H9 (cell line): ENCODE results near the gene NOSIP. TPM values are rescaled to one million over a fixed set of nuclear protein-coding genes. Genes with fewer than 3 reads are reported as not detected.

ENCODE experiments used
- DNase-seq: peaks from one replicate; pipeline ENCODE4 v3.0.0-alpha.2; 2017
- H2AFZ ChIP-seq: one replicate; pipeline ENCODE4 v1.6.1; 2013; ENCODE audit warnings: mild to moderate bottlenecking, low read length, control low read depth, moderate library complexity
- H2AK5ac ChIP-seq: 2 replicates; pipeline ENCODE4 v1.6.1; 2013; ENCODE audit warnings: low read length, control low read depth, mixed read lengths; ENCODE audit not compliant: insufficient read length
- H2BK120ac ChIP-seq: one replicate; pipeline ENCODE4 v1.6.1; 2013; ENCODE audit warnings: low read depth, mild to moderate bottlenecking, low read length, control low read depth, inconsistent platforms; ENCODE audit not compliant: poor library complexity, severe bottlenecking
- H2BK12ac ChIP-seq: 2 replicates; pipeline ENCODE4 v1.6.1; 2013; ENCODE audit warnings: low read length, control low read depth, mixed read lengths, low read depth; ENCODE audit not compliant: insufficient read length
- H2BK15ac ChIP-seq: 2 replicates; pipeline ENCODE4 v1.6.1; 2013; ENCODE audit warnings: low read depth, low read length, control low read depth
- H2BK20ac ChIP-seq: one replicate; pipeline ENCODE4 v1.6.1; 2013; ENCODE audit warnings: low read depth, mild to moderate bottlenecking, low read length, control low read depth, inconsistent platforms; ENCODE audit not compliant: poor library complexity, severe bottlenecking
- H2BK5ac ChIP-seq: 2 replicates; pipeline ENCODE4 v1.6.1; 2013; ENCODE audit warnings: low read length, control low read depth, mixed read lengths; ENCODE audit not compliant: insufficient read length
- H3K14ac ChIP-seq: 2 replicates; pipeline ENCODE4 v1.6.1; 2013; ENCODE audit warnings: low read length, control low read depth; ENCODE audit not compliant: insufficient read depth
- H3K18ac ChIP-seq: 2 replicates; pipeline ENCODE4 v1.6.1; 2013; ENCODE audit warnings: low read depth, mild to moderate bottlenecking, mixed read lengths, low read length, control low read depth; ENCODE audit not compliant: insufficient read length
- H3K23ac ChIP-seq: 2 replicates; pipeline ENCODE4 v1.6.1; 2013; ENCODE audit warnings: low read length, control low read depth, mixed read lengths, low read depth; ENCODE audit not compliant: insufficient read length
- H3K23me2 ChIP-seq: 2 replicates; pipeline ENCODE4 v1.6.1; 2013; ENCODE audit warnings: low read depth, mild to moderate bottlenecking, mixed read lengths, low read length, control low read depth; ENCODE audit not compliant: insufficient read length, poor library complexity, severe bottlenecking
- H3K27ac ChIP-seq: 2 replicates; pipeline ENCODE4 v1.5.1; 2013; ENCODE audit warnings: low read length, control low read depth, mixed read lengths, low read depth; ENCODE audit not compliant: insufficient read length
- H3K27me3 ChIP-seq: 2 replicates; pipeline ENCODE4 v1.6.1; 2013; ENCODE audit warnings: low read length, control low read depth, inconsistent platforms; ENCODE audit not compliant: insufficient read depth
- H3K4ac ChIP-seq: 2 replicates; pipeline ENCODE4 v1.6.1; 2013; ENCODE audit warnings: low read depth, mild to moderate bottlenecking, control low read depth, inconsistent platforms, low read length, moderate library complexity
- H3K4me1 ChIP-seq: 2 replicates; pipeline ENCODE4 v1.6.1; 2013; ENCODE audit warnings: low read length, control low read depth, inconsistent platforms; ENCODE audit not compliant: insufficient read depth
- H3K4me2 ChIP-seq: 2 replicates; pipeline ENCODE4 v1.6.1; 2013; ENCODE audit warnings: low read length, control low read depth, mixed read lengths; ENCODE audit not compliant: insufficient read length, insufficient read depth
- H3K56ac ChIP-seq: 2 replicates; pipeline ENCODE4 v1.6.1; 2013; ENCODE audit warnings: low read depth, mild to moderate bottlenecking, mixed read lengths, low read length, control low read depth; ENCODE audit not compliant: insufficient read length
- H3K79me1 ChIP-seq: 2 replicates; pipeline ENCODE4 v1.6.1; 2013; ENCODE audit warnings: low read depth, mild to moderate bottlenecking, moderate library complexity, low read length, control low read depth, inconsistent platforms; ENCODE audit not compliant: insufficient read depth, poor library complexity, severe bottlenecking
- H3K79me2 ChIP-seq: 2 replicates; pipeline ENCODE4 v1.6.1; 2013; ENCODE audit warnings: low read length, control low read depth, inconsistent platforms; ENCODE audit not compliant: insufficient read depth
- H3K9ac ChIP-seq: 2 replicates; pipeline ENCODE4 v1.6.1; 2013; ENCODE audit warnings: low read length, control low read depth, mixed read lengths; ENCODE audit not compliant: insufficient read length; ENCODE audit errors: extremely low read depth
- H3K9me3 ChIP-seq: one replicate; pipeline ENCODE4 v1.6.1; 2013; ENCODE audit warnings: low read depth, low read length, inconsistent platforms; ENCODE audit not compliant: control insufficient read depth
- H3T11ph ChIP-seq: one replicate; pipeline ENCODE4 v1.6.1; 2013; ENCODE audit warnings: mild to moderate bottlenecking, low read length, control low read depth, inconsistent platforms
- H4K20me1 ChIP-seq: one replicate; pipeline ENCODE4 v1.6.1; 2013; ENCODE audit not compliant: control insufficient read depth, insufficient read length, insufficient read depth
- H4K5ac ChIP-seq: 2 replicates; pipeline ENCODE4 v1.6.1; 2013; ENCODE audit warnings: low read depth, mild to moderate bottlenecking, mixed read lengths, low read length, control low read depth; ENCODE audit not compliant: insufficient read length
- H4K8ac ChIP-seq: replicated peaks from 2 replicates; pipeline ENCODE4 v1.6.1; 2013; ENCODE audit warnings: low read length, control low read depth, mixed read lengths, low read depth; ENCODE audit not compliant: insufficient read length
- H4K91ac ChIP-seq: 2 replicates; pipeline ENCODE4 v1.6.1; 2013; ENCODE audit warnings: low read depth, mild to moderate bottlenecking, moderate library complexity, mixed read lengths, low read length, control low read depth; ENCODE audit not compliant: insufficient read length
- H3K27ac Mint-ChIP-seq, 3 experiments: 2 replicates in 2 of 3; 3 replicates in 1 of 3; pipeline ENCODE4 v1.8.0; 2020 to 2021; ENCODE audit warnings: mixed read lengths in 3 of 3, mild to moderate bottlenecking in 1 of 3, moderate library complexity in 1 of 3
- H3K27me3 Mint-ChIP-seq: 2 replicates; pipeline ENCODE4 v1.8.0; 2021; ENCODE audit warnings: low read depth, mild to moderate bottlenecking, moderate library complexity, mixed read lengths
- H3K36me3 Mint-ChIP-seq, 3 experiments: 2 replicates in 2 of 3; 3 replicates in 1 of 3; pipeline ENCODE4 v1.8.0; 2020 to 2021; ENCODE audit warnings: low read depth in 3 of 3, mixed read lengths in 3 of 3; ENCODE audit not compliant: insufficient read depth in 1 of 3
- H3K4me1 Mint-ChIP-seq, 2 experiments: 2 replicates each; pipeline ENCODE4 v1.8.0; 2020; ENCODE audit warnings: mixed read lengths in 2 of 2
- H3K4me3 Mint-ChIP-seq, 2 experiments: 2 replicates in 1 of 2; 3 replicates in 1 of 2; pipeline ENCODE4 v1.8.0; 2020 to 2021; ENCODE audit warnings: mild to moderate bottlenecking in 2 of 2, mixed read lengths in 2 of 2, moderate library complexity in 1 of 2
- H3K9me3 Mint-ChIP-seq, 2 experiments: 2 replicates in 1 of 2; 3 replicates in 1 of 2; pipeline ENCODE4 v1.8.0; 2020; ENCODE audit warnings: mild to moderate bottlenecking in 2 of 2, mixed read lengths in 2 of 2, moderate library complexity in 1 of 2
- WGBS: extraction: QIAGEN DNeasy Blood & Tissue Kit; methylation state at CpG from one replicate; pipeline ENCODE4 v1.1.7; 2013; ENCODE audit warnings: missing lambda C conversion rate, low lambda C conversion rate, mixed read lengths; ENCODE audit not compliant: insufficient read length; ENCODE audit errors: extremely low coverage; 5-methylcytosine and 5-hydroxymethylcytosine counted together
- total RNA-seq: library from RNA; stranded (reverse); gene quantifications from 2 replicates; pipeline ENCODE4 v1.2.1, GENCODE V29; 2021
- TF ChIP-seq, protein P1 (sequence below): fragments of 200-600 bp; sonication (generic); conservative IDR thresholded peaks from 3 replicates; pipeline ENCODE4 v1.8.0; 2021; ENCODE audit warnings: antibody characterized with exemption, mild to moderate bottlenecking

NOSIP gene
- total RNA-seq, 1 experiment from 2014 or later = 78.4 TPM

DNA sequence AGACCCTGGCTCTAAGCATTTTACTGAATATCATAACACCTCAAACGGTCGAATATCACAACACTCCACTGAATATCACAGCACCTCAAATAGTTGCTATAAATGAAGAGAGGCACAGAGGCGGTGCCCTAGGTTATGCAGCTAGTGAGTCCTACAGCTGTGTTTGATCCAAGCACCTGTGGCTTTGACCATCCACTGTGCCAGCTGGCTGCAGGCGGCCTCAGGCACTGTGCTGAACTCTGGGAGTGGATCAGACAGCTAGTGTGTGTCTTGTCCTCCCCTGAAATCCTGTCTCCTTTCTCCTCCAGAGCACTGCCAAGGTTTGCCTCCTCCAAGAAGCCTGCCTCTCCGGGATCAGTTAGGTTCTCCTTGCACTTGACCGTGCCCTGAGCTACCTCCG, 7.3 kb downstream of the NOSIP start:
- Histone ChIP-seq H4K5ac (no peak overlapping the region), H2BK5ac (no peak overlapping the region), H2AFZ (no peak overlapping the region), H3K14ac (no peak overlapping the region), H3K18ac (no peak overlapping the region), H2BK20ac (no peak overlapping the region), H4K20me1 (no peaks in the 10 kb centered on the region), H4K8ac (no peak overlapping the region), H2BK15ac (no peak overlapping the region), H3K23me2 (no peaks in the 10 kb centered on the region), H3K9ac (no peak overlapping the region), H3K9me3 (no peaks in the 10 kb centered on the region), H3K27me3 (no peaks in the 10 kb centered on the region), H3K27ac (no peak overlapping the region), H4K91ac (no peak overlapping the region), H3K79me2 (peaks cover 4% of the 10 kb centered on the region; the same call in 1 of the 2 replicates), H3K4ac (no peak overlapping the region), H2BK120ac (no peak overlapping the region), H2AK5ac (no peak overlapping the region), H3K4me1 (no peaks in the 10 kb centered on the region), H3K23ac (no peak overlapping the region), H3K4me2 (no peak overlapping the region), H3K56ac (no peak overlapping the region), H3K79me1 (no peaks in the 10 kb centered on the region), H2BK12ac (no peak overlapping the region), H3T11ph (no peak overlapping the region)
- Mint-ChIP-seq H3K4me1 (peaks cover 11 to 15% of the 10 kb centered on the region in 2 experiments), H3K36me3 (peaks cover 2 to 20% (median 12%) of the 10 kb centered on the region in 3 experiments; a peak in 6 of 7 replicates), H3K27me3 (no peaks in the 10 kb centered on the region), H3K4me3 (no peak overlapping the region), H3K27ac (peak overlapping the region in 2 of 3 experiments; percentile 13 to 44; a peak in 1 of 7 replicates), H3K9me3 (no peaks in the 10 kb centered on the region)
- DNase-seq = no peak
- no CpG with 5 or more reads among the region's 7 CpGs for WGBS
- TF ChIP-seq, protein P1, sequence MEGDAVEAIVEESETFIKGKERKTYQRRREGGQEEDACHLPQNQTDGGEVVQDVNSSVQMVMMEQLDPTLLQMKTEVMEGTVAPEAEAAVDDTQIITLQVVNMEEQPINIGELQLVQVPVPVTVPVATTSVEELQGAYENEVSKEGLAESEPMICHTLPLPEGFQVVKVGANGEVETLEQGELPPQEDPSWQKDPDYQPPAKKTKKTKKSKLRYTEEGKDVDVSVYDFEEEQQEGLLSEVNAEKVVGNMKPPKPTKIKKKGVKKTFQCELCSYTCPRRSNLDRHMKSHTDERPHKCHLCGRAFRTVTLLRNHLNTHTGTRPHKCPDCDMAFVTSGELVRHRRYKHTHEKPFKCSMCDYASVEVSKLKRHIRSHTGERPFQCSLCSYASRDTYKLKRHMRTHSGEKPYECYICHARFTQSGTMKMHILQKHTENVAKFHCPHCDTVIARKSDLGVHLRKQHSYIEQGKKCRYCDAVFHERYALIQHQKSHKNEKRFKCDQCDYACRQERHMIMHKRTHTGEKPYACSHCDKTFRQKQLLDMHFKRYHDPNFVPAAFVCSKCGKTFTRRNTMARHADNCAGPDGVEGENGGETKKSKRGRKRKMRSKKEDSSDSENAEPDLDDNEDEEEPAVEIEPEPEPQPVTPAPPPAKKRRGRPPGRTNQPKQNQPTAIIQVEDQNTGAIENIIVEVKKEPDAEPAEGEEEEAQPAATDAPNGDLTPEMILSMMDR = no peak
